ENCODE measurements around the gene AGFG1.

AGFG1 gene

GRCh38 chr2:227460833-227461232 lies 11.1 kb upstream of the AGFG1 start:
- no peak for DNase-seq (ENCODE audit: low read depth in 4 of 4, low spot score in 1 of 4)

- no peak for DNase-seq (ENCODE audit: low read depth in 4 of 4, low spot score in 1 of 4)
These were observed 10.0 kb upstream of the AGFG1 start for GRCh38 chr2:227461811-227462461.

GRCh38 chr2:227462462-227462951 lies 9.4 kb upstream of the AGFG1 start:
- peak in 1 of 4 experiments; percentile 45 for DNase-seq (ENCODE audit: low read depth in 4 of 4, low spot score in 1 of 4)

- DNase-seq (ENCODE audit: low read depth in 4 of 4, low spot score in 1 of 4) = no peak
These were observed 8.7 kb upstream of the AGFG1 start for GRCh38 chr2:227462972-227463931.

- DNase-seq (ENCODE audit: low read depth in 4 of 4, low spot score in 1 of 4) = no peak
These were observed 7.6 kb upstream of the AGFG1 start for GRCh38 chr2:227464361-227464760.

- DNase-seq (ENCODE audit: low read depth in 4 of 4, low spot score in 1 of 4) = peak in 1 of 4 experiments; percentile 25
These were observed 7.1 kb upstream of the AGFG1 start for GRCh38 chr2:227464851-227465250.

GRCh38 chr2:227466887-227467600 lies 4.9 kb upstream of the AGFG1 start:
- no peak for DNase-seq (ENCODE audit: low read depth in 4 of 4, low spot score in 1 of 4)

- no peak for DNase-seq (ENCODE audit: low read depth in 4 of 4, low spot score in 1 of 4)
These were observed 544 bp upstream of the AGFG1 start for GRCh38 chr2:227471412-227471811.

- DNase-seq (ENCODE audit: low read depth in 4 of 4, low spot score in 1 of 4) = peak in 1 of 4 experiments; percentile 48
These were observed 537 bp downstream of the AGFG1 start for GRCh38 chr2:227472265-227473121.

- no peak for DNase-seq (ENCODE audit: low read depth in 4 of 4, low spot score in 1 of 4)
These were observed 1.1 kb downstream of the AGFG1 start for GRCh38 chr2:227473122-227473461.

- no peak for DNase-seq (ENCODE audit: low read depth in 4 of 4, low spot score in 1 of 4)
These were observed 1.9 kb downstream of the AGFG1 start for GRCh38 chr2:227473806-227474205.

- DNase-seq (ENCODE audit: low read depth in 4 of 4, low spot score in 1 of 4) = no peak
These were observed 2.5 kb downstream of the AGFG1 start for GRCh38 chr2:227474410-227474809.

- DNase-seq (ENCODE audit: low read depth in 4 of 4, low spot score in 1 of 4) = no peak
These were observed 5.3 kb downstream of the AGFG1 start for GRCh38 chr2:227477291-227477690.

GRCh38 chr2:227479865-227480475 lies 8.0 kb downstream of the AGFG1 start:
- DNase-seq (ENCODE audit: low read depth in 4 of 4, low spot score in 1 of 4) = no peak

- DNase-seq (ENCODE audit: low read depth in 4 of 4, low spot score in 1 of 4) = no peak
These were observed 8.6 kb downstream of the AGFG1 start for GRCh38 chr2:227480528-227480927.

GRCh38 chr2:227482638-227483340 lies 10.8 kb downstream of the AGFG1 start:
- DNase-seq (ENCODE audit: low read depth in 4 of 4, low spot score in 1 of 4) = no peak

- no peak for DNase-seq (ENCODE audit: low read depth in 4 of 4, low spot score in 1 of 4)
These were observed 13.5 kb downstream of the AGFG1 start for GRCh38 chr2:227485429-227485828.

- DNase-seq (ENCODE audit: low read depth in 4 of 4, low spot score in 1 of 4) = no peak
These were observed 14.7 kb downstream of the AGFG1 start for GRCh38 chr2:227486688-227487087.

- no peak for DNase-seq (ENCODE audit: low read depth in 4 of 4, low spot score in 1 of 4)
These were observed 16.1 kb downstream of the AGFG1 start for GRCh38 chr2:227488045-227488444.

- no peak for DNase-seq (ENCODE audit: low read depth in 4 of 4, low spot score in 1 of 4)
These were observed 19.4 kb downstream of the AGFG1 start for GRCh38 chr2:227491386-227491785.

Measured in stimulated activated CD4-positive, alpha-beta T cell treated with anti-CD3 and anti-CD28 coated beads, Interleukin-1b, Interleukin-23, amount 100 ng/mL, for 24 hours (primary cell).